HepG2 (cell line): ENCODE data around the gene FBXW5. TPM values are rescaled to one million over a fixed set of nuclear protein-coding genes. Genes with fewer than 3 reads are reported as not detected.

ENCODE experiments used
- ATAC-seq: fragments of 200-7000 bp; cut with Tn5 transposase; 3 replicates; pipeline ENCODE4 v1.9.1; 2020; ENCODE audit warnings: mild to moderate bottlenecking, moderate library complexity
- BruUV-seq: library from RNA; stranded (reverse); fragments of 400-500 nt; replicated peaks from 2 replicates; lab custom pipeline; 2021; lab: Mats Ljungman, UMichigan
- CTCF ChIA-PET: fragments of 300-600 bp; formaldehyde crosslinking; extraction: SDS; loops from one replicate; lab custom pipeline; 2021; ENCODE audit warnings: low total read pairs, inconsistent platforms, low intra/inter-chr PET ratio; lab: Yijun Ruan, JAX
- POLR2A ChIA-PET: fragments of 350-600 bp; sonication (Branson Sonifier 250); formaldehyde crosslinking; loops from one replicate; lab custom pipeline; 2020; ENCODE audit warnings: antibody characterized with exemption, inconsistent platforms; lab: Yijun Ruan, JAX
- DNase-seq: peaks from one replicate; pipeline ENCODE4 v3.0.0-alpha.2; 2015; ENCODE audit warnings: low spot score
- FAIRE-seq: peaks from 3 replicates; lab custom pipeline; 2011; peaks lifted over from hg19 to GRCh38; lab: Jason Lieb, UNC
- H2AFZ ChIP-seq: one replicate; pipeline ENCODE4 v1.6.1; 2011; ENCODE audit warnings: low read length, inconsistent platforms
- H3K27ac ChIP-seq: fragments of 300-600 bp; 3 replicates; pipeline ENCODE4 v1.8.0; 2011; ENCODE audit warnings: mixed run types, mild to moderate bottlenecking, mixed read lengths, low read length, inconsistent platforms; ENCODE audit not compliant: insufficient read depth; ENCODE audit errors: extremely low read length
- H3K27me3 ChIP-seq, 2 experiments: fragments of 200-600 bp in 1 of 2; 2 replicates in 1 of 2; 3 replicates in 1 of 2; pipeline versions ENCODE4 v1.6.0 to v1.8.0; 2011; ENCODE audit warnings: low read length in 2 of 2, mild to moderate bottlenecking in 2 of 2, moderate library complexity in 2 of 2, inconsistent platforms in 1 of 2; ENCODE audit not compliant: insufficient read depth in 2 of 2, control insufficient read depth in 1 of 2
- H3K36me3 ChIP-seq, 2 experiments: fragments of 200-600 bp in 1 of 2; replicated peaks in 1 of 2; 2 replicates in 1 of 2; 3 replicates in 1 of 2; pipeline versions ENCODE4 v1.5.1 to v1.8.0; 2011; ENCODE audit warnings: low read length in 2 of 2, inconsistent platforms in 1 of 2; ENCODE audit not compliant: insufficient read depth in 2 of 2, control insufficient read depth in 1 of 2
- H3K4me1 ChIP-seq: 2 replicates; pipeline ENCODE4 v1.5.1; 2012; ENCODE audit warnings: low read length, inconsistent platforms; ENCODE audit not compliant: insufficient read depth
- H3K4me2 ChIP-seq: 2 replicates; pipeline ENCODE4 v1.6.0; 2011; ENCODE audit warnings: low read depth, low read length, inconsistent platforms
- H3K4me3 ChIP-seq, 3 experiments: fragments of 200-600 bp in 1 of 3; sonication (generic), shearing (Covaris generic) in 1 of 3; replicated peaks in 1 of 3; 2 replicates each; pipeline ENCODE4 v1.5.1; 2011 to 2016; ENCODE audit warnings: low read length in 3 of 3, inconsistent platforms in 2 of 3, low read depth in 2 of 3, mild to moderate bottlenecking in 2 of 3, control low read depth in 1 of 3, mixed read lengths in 1 of 3; ENCODE audit not compliant: insufficient read depth in 1 of 3
- H3K79me2 ChIP-seq: one replicate; pipeline ENCODE4 v1.6.1; 2011; ENCODE audit warnings: low read length, inconsistent platforms; ENCODE audit not compliant: insufficient read depth
- H3K9ac ChIP-seq: 2 replicates; pipeline ENCODE4 v1.6.0; 2011; ENCODE audit warnings: mild to moderate bottlenecking, low read depth, low read length, inconsistent platforms; ENCODE audit not compliant: insufficient read depth
- H3K9me3 ChIP-seq: 2 replicates; pipeline ENCODE4 v1.5.1; 2012; ENCODE audit warnings: mild to moderate bottlenecking, low read length
- H4K20me1 ChIP-seq: 2 replicates; pipeline ENCODE4 v1.6.0; 2011; ENCODE audit warnings: inconsistent platforms, mild to moderate bottlenecking, low read length, moderate library complexity; ENCODE audit not compliant: insufficient read depth
- ASH2L ChIP-seq: fragments of 300-600, 200-600 bp; sonication (generic); IDR thresholded peaks from 2 replicates; pipeline ENCODE4 v1.7.0; 2017; ENCODE audit warnings: low read depth, mild to moderate bottlenecking, moderate library complexity, mixed read lengths, low read length; ENCODE audit not compliant: insufficient read length
- EP300 ChIP-seq, 3 experiments: sonication (generic) in 1 of 3; formaldehyde crosslinking in 1 of 3; IDR thresholded peaks; 2 replicates each; pipeline versions ENCODE4 v1.5.1 to v1.6.1; 2011 to 2020; ENCODE audit warnings: low read depth in 2 of 3, low read length in 2 of 3, borderline replicate concordance in 1 of 3, improper control_type of control experiment in 1 of 3, mild to moderate bottlenecking in 1 of 3, missing genetic modification reagents in 1 of 3, moderate library complexity in 1 of 3
- FOSL2 ChIP-seq: sonication (generic); formaldehyde crosslinking; IDR thresholded peaks from 2 replicates; pipeline ENCODE4 v1.4.0; 2020; ENCODE audit warnings: missing genetic modification reagents
- FOXA1 ChIP-seq, 2 experiments: fragments of 450-650 bp in 1 of 2; sonication (generic) in 1 of 2; formaldehyde crosslinking in 1 of 2; IDR thresholded peaks; 2 replicates each; pipeline versions ENCODE4 v1.4.0 to v1.6.1; 2016 to 2020; ENCODE audit warnings: missing genetic modification reagents in 1 of 2
- MIER3 ChIP-seq: IDR thresholded peaks from 2 replicates; pipeline ENCODE4 v1.6.1; 2016; ENCODE audit warnings: missing compliant biosample characterization, borderline replicate concordance
- NBN ChIP-seq: fragments of 450-650 bp; conservative IDR thresholded peaks from 2 replicates; pipeline ENCODE4 v1.6.1; 2017
- PCBP1 ChIP-seq: fragments of 200-400 bp; formaldehyde crosslinking; IDR thresholded peaks from 2 replicates; pipeline ENCODE4 v1.6.1; 2017; ENCODE audit warnings: mild to moderate bottlenecking, low read depth, low read length, borderline replicate concordance
- PLRG1 ChIP-seq: fragments of 450-650 bp; conservative IDR thresholded peaks from 2 replicates; pipeline ENCODE4 v1.6.1; 2016
- REPIN1 ChIP-seq: sonication (generic); formaldehyde crosslinking; IDR thresholded peaks from 2 replicates; pipeline ENCODE4 v1.8.0; 2022; ENCODE audit warnings: missing genetic modification reagents, low read depth, mild to moderate bottlenecking, borderline replicate concordance
- RORA ChIP-seq: sonication (generic); formaldehyde crosslinking; IDR thresholded peaks from 2 replicates; pipeline ENCODE4 v1.5.0; 2020; ENCODE audit warnings: mild to moderate bottlenecking, missing genetic modification reagents, moderate library complexity
- THYN1 ChIP-seq: sonication (generic); formaldehyde crosslinking; IDR thresholded peaks from 2 replicates; pipeline ENCODE4 v1.8.1; 2023; ENCODE audit warnings: low read depth, mild to moderate bottlenecking, moderate library complexity, missing genetic modification reagents, borderline replicate concordance
- TRIM24 ChIP-seq: sonication (generic); formaldehyde crosslinking; IDR thresholded peaks from 2 replicates; pipeline ENCODE4 v1.8.0; 2022; ENCODE audit warnings: mild to moderate bottlenecking, missing genetic modification reagents
- WGBS: methylation state at CpG from one replicate; pipeline ENCODE4 v1.1.6; 2017; ENCODE audit warnings: low lambda C conversion rate; 5-methylcytosine and 5-hydroxymethylcytosine counted together
- in situ Hi-C: cut with HindIII; loops from 2 replicates; pipeline ENCODE4 v1.10.0; 2017; ENCODE audit warnings: low pct_unique_long_range_greater_than_20kb; ENCODE audit not compliant: extremely low pct_ligation_motif_present
- intact Hi-C: fragments of 100-400 bp; cut with micrococcal nuclease; formaldehyde crosslinking; loops from one replicate; pipeline ENCODE4 v1.10.0; 2022; ENCODE audit not compliant: unreplicated experiment
- polyA plus RNA-seq, 8 experiments: library from polyadenylated mRNA; depleted of rRNA in 3 of 8; stranded (reverse) in 7 of 8; unstranded in 1 of 8; fragments of >200 nt; fragmentation: Illumina TruSeq in 4 of 8; extraction: Trizol in 4 of 8; gene quantifications; 2 replicates each; pipeline versions ENCODE4 v1.2.1 to v1.2.3, GENCODE V29; 2011 to 2016; ENCODE audit warnings: low read depth in 4 of 8, missing spikeins in 1 of 8, mixed read lengths in 1 of 8; ENCODE audit not compliant: insufficient read depth in 1 of 8
- total RNA-seq, 5 experiments: library from RNA; depleted of rRNA; stranded (reverse); fragments of >200 nt; fragmentation: Illumina TruSeq; extraction: Trizol; gene quantifications; 2 replicates each; pipeline ENCODE4 v1.2.3, GENCODE V29; 2016; ENCODE audit warnings: low read depth in 1 of 5

FBXW5 gene
- total and polyA plus RNA-seq, 2 of the 13 experiments (the other 11 are each of a cell fraction or from before 2014, with no cell fraction given) = 52.0 to 60.4 TPM

DNA sequence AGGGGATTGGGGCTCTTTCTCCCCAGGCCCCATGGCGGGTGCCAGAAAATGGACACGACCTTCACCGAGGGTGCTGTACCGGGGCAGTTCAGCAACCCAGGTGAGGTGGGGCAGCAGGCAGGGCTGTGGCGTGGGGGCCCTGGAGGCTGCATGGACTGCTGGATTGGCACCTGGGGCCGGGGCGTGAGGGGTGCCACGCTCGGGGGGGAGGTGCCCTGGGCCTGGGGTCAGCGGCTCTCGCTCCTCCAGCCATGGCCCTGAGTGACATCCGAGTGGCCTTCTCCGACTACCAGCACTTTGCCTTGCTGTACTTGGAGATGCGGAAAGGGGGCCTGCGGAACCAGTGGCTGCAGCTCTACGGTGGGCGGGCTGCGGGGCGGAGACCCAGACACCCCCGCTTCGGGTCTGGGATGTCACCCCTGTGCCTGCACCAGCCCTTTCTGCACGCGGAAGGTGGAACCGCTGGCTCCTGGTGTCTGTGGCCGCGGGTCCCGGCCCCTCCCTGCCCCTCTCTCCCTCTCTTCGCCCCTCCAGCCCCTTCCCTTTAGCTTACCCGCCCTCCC is 40.0 kb upstream of the FBXW5 start:
- Histone ChIP-seq H3K4me3 (no peak overlapping the region), H4K20me1 (no peaks in the 10 kb centered on the region), H3K27ac (no peak overlapping the region), H3K27me3 (peaks cover 3 to 53% of the 10 kb centered on the region in 2 experiments; a peak in 3 of 5 replicates), H3K36me3 (no peaks in the 10 kb centered on the region), H3K9ac (no peak overlapping the region), H2AFZ (no peak overlapping the region), H3K4me2 (no peak overlapping the region), H3K4me1 (peaks cover 44% of the 10 kb centered on the region), H3K9me3 (no peaks in the 10 kb centered on the region), H3K79me2 (no peaks in the 10 kb centered on the region)
- in situ Hi-C loops = no loop called here
- 28% methylated on average over 10 of the region's 29 CpGs for WGBS
- CTCF ChIA-PET = no interaction called here
- BruUV-seq = no TSS peak
- FAIRE-seq (no peak), ATAC-seq (no peak), DNase-seq (no peak)
- POLR2A ChIA-PET = no interaction called here
- intact Hi-C loops = no loop called here
- TF ChIP-seq PCBP1 = 0 out of 2 replicates have a peak, but pooled peaks have one; percentile 44
- no peak for TF ChIP-seq TRIM24 (CRISPR knock-in tag)

DNA sequence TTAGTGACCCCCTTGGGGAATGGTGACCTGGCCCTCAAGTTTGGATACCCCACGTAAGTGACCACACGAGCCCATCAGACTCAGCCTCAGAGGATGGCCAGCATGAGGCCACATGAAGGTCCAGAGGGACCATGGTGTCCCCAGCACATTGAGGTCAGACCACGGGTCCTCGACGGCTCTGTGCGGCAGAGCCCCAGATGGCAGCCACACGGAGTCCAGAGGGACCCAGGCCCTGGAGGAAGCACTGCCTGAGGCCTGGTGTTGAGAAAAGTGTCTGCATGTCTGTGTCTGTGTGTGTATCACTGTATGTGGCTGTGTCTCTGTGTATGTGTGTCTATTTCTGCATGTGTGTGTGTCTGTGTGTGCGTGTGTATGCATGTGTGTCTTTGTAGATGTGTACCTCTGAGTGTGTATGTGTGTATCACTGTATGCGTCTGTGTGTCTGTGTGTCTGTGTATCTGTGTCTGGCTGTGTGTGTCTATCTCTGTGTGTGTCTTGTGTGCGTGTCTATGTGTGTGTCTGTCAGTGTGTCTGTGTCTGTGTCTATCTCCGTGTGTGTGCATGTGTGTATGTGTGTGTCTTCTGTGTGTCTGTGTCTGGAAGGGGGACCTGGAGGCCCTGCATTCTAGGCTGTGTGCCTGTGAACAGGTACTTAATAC is 39.2 kb upstream of the FBXW5 start:
- WGBS = 49% methylated on average over 4 of the region's 11 CpGs
- no peaks in the 10 kb centered on the region for H3K9me3 ChIP-seq
- DNase-seq = no peak
- intact Hi-C loops = no loop called here
- POLR2A ChIA-PET = no interaction called here
- no peak overlapping the region for H3K4me2 ChIP-seq
- CTCF ChIA-PET = no interaction called here
- H3K27me3 ChIP-seq = peaks cover 3 to 50% of the 10 kb centered on the region in 2 experiments; a peak in 3 of 5 replicates
- FAIRE-seq = no peak
- no peak overlapping the region for H3K27ac ChIP-seq
- H3K4me1 ChIP-seq = peaks cover 43% of the 10 kb centered on the region
- H3K36me3 ChIP-seq = no peaks in the 10 kb centered on the region
- H3K4me3 ChIP-seq = no peak overlapping the region
- in situ Hi-C loops = no loop called here
- no TSS peak for BruUV-seq
- H3K9ac ChIP-seq = no peak overlapping the region
- no peak overlapping the region for H2AFZ ChIP-seq
- no peak for ATAC-seq
- no peaks in the 10 kb centered on the region for H3K79me2 ChIP-seq
- H4K20me1 ChIP-seq = no peaks in the 10 kb centered on the region
- TF ChIP-seq PLRG1 = 0 out of 2 replicates have a peak, but pooled peaks have one; percentile 75
- no peak for TF ChIP-seq THYN1 (CRISPR knock-in tag)
- TF ChIP-seq FOXA1 (IDR thresholded peaks at IDR 0.05) = 0 out of 2 replicates have a peak, but pooled peaks have one; percentile 21
- TF ChIP-seq FOXA1 (CRISPR knock-in tag; IDR thresholded peaks at IDR 0.05) = no peak
- no peak for TF ChIP-seq ASH2L
- TF ChIP-seq REPIN1 = no peak
- no peak for TF ChIP-seq EP300 (IDR thresholded peaks at IDR 0.05; ENCODE audit: low read depth in 2 of 2, low read length in 2 of 2)
- no peak for TF ChIP-seq EP300 (CRISPR knock-in tag; IDR thresholded peaks at IDR 0.05; ENCODE audit: borderline replicate concordance)
- no peak for TF ChIP-seq MIER3
- peak; percentile 88; the same call in 1 of the 2 replicates for TF ChIP-seq NBN
- no peak for TF ChIP-seq FOSL2
- TF ChIP-seq RORA = no peak
